HG02763 (cell line): ENCODE measurements around the gene MCOLN1.

Source experiments
- ATAC-seq: cut with Tn5 transposase; IDR thresholded peaks from one replicate; pipeline ENCODE4 v1.9.1; 2021; ENCODE audit warnings: mild to moderate bottlenecking, moderate library complexity; ENCODE audit not compliant: unreplicated experiment

Gene MCOLN1

DNA sequence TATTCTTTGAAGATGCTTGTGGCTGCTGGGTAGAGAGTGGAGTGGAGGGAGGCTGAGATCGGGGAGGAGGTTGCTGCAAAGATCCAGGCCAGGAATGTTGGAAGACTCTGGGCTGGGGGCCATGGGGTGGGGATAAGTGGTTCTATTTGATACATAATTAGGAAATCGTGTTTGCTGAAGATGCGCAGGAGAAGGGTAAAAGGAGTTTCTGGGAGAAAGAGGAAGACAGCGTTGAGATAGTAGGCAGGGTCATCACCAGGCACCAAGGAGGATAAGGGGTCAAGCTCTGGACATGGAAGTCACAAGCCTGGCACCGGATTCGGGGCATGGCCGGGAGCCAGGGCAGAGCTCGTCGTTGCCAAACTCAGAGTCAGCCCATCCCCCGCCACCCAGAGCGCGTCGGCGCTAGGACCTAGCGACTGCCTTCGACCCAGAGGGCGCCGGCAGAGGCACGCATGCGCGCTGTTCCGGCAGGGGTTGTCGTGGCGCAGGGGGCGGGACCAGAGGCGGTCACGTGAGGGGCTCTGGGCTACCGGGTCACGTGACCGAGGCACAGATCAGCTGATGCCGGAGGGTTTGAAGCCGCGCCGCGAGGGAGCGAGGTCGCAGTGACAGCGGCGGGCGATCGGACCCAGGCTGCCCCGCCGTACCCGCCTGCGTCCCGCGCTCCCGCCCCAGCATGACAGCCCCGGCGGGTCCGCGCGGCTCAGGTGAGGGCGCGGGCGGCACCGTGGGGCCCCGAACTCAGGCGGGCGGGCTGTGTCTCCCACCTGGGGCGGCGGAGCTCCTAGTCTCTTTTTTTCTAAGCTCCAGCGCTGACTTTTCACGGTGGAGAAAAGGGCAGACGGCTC lies at the start of gene MCOLN1:
Gene MCOLN1 (plus strand): TSS at position 553 of the 851 bp plus-strand sequence. CDS start 127 bp downstream, at position 680.
- ATAC-seq = peak; percentile 87

DNA sequence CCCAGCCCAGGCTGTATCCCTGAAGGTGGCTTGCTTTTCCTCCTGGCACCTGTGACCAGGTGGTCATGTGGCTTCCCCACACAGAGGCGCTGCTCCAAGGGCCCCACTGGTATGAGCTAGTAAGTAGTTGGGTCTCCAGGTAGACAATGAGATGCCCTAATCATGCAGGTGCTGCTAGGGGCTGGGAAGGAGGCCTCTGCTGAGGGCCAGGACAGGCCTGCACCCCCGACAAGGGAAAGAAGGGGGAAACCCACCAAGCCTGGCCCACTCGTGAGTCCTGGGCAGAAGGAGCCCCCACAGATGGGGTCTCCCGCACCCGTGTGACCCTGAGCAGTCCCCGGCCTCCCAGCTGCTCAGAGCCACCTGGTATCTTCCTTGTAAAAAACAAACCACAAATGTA lies 46.8 kb upstream of the MCOLN1 start:
- no peak for ATAC-seq

DNA sequence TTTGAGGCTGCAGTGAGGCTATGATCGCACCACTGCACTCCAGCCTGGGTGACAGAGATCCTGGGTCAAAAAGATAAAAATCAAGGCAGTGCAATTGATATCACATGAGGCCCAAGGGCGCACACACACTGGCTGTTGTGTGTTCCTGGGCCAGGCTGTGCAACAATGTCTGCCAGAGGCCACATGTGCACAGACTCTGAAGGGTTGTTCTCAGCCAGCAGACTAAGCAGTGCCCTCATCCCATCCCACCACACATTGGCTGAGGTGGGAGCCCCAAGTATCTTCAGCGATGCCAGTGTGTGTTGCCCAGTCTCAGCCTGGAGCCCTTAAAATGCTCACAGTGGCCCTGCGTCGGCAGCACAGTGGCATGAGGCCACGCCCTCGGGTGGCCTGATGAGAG lies 46.2 kb upstream of the MCOLN1 start:
- ATAC-seq = no peak

DNA sequence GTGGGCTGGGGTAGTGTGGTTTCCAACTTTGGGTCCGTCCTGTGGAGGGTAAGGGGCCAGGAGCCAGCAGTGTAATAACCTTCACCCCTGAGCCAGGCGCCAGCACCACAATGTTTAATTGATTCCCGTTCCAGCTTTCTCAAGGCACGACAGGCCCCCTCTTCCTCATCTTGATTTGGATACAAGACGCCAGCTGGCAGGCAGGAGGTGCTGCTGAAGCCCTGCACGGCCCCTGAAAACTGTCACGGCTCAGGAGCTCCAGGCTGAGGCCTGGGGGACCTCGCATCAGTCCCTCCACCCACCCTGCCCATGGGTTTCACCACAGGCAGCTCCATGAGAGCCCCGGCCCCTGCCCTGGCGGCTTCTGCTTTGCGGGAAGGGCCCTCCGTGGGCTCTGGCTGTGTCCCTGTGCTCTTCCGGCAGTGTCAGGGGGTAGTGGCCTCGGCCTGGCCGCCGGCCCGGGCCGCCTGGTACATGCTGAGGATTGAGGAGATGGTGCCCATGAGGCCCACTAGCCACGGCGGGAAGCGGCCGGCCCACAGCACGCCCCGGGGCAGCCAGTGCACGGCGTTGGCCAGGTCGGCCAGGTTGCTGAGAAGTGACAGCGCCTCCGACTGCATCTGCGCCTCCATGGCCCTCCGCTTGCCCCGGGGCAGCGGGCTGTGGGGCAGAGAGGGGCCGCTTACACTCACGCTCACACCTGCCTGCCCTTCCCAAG lies 45.5 kb upstream of the MCOLN1 start:
- ATAC-seq = no peak

DNA sequence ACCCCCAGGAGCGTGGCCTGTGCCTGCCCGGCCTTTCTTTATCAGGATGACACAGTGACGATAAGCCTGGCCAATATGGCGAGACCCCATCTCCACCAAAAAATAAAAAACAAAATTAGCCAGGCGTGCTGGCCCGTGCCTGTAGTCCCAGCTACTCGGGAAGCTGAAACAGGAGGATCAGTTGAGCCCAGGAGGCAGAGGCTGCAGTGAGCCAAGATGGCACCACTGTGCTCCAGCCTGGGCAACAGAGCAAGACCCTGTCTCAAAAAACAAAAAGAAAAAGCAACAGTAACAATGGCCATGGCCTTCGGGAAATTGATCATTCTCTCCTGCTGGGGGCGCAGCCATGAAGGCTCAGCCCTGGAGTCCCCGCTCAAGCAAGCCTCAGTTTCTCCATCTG lies 44.7 kb upstream of the MCOLN1 start:
- ATAC-seq = no peak

DNA sequence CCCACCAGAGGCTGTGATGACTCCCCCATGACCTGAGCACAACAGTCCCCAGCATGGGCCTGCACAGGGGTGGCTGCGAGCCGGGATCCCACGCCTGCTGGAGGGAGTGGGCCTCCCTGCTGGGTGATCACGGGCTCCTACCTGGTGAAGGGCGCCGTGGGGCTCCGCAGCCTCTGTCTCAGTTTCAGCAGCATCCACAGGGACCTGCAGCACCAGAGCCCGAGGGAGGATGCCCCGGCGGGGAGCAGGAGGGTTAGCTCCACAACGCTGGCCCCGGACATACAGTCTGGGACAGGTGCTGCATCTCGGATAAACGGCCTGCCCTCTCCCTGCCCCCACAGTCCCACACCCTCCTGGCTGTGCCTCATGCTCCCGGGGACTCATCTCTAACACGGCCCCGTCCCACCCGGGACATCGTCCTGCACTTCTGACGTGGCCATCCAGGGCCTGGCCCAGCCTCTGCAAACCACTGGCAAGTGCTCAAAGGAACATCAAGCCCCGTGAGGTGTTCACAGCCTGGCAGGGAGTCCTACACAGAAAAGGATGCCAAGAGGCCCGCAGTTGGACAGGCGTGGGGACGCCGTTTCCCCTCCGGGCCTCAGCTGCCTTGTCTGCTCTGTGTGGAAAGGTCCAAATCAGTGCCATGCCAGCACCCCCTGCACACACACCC lies 44.1 kb upstream of the MCOLN1 start:
- ATAC-seq = no peak

DNA sequence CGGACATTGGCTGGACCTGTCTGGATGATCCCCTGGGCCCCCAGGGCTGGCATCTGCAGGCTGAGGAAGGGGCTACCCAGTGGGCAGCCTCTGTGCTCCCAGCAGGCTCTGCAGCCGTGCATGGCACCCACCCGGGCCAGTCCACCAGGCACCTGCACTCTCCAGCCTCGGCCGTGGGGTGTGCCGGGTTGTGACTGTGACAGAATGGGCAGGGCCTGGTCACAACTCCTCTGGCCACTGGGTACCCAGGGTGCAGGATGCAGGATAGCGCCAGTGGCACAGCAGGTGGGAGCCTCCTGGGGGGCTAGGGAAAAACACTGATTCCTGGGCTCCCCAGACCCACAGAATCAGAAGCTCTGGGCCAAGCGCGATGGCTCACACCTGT lies 43.6 kb upstream of the MCOLN1 start:
- no peak for ATAC-seq

DNA sequence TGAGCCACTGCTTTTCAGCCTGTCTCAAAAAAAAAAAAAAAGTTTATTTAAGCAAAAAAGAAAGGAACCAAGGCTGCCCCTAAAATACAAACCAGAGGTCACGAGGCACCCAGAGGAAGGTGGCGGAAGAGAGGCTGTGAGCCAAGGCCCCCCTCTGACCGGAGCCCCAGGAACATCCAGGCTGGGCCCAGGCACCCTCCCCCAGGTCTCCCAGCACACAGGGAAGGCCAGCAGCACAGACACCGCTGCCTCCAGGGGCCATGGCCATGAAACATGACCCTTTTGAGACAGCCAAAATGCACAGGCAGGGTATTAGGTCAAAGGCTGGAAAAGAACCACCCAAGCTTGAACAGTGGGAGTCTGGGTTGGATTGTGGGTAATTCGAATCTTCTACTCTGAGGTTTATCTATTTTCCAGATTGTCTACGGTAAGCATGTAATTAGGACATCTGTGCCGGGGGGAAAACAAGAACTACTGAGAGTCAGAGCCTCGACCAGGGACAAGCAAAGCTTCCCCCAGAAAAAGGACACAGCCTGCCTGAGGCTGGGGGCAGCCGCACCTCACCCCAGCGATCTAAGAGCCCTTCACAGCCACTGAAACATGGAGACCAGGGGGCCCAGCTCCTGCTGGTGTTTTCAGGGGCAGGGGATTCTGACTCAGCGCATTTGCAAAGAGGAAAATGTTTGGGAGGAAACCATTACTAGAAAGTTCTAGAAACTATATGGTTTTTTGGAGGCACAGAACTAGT lies 42.0 kb upstream of the MCOLN1 start:
- ATAC-seq = no peak

DNA sequence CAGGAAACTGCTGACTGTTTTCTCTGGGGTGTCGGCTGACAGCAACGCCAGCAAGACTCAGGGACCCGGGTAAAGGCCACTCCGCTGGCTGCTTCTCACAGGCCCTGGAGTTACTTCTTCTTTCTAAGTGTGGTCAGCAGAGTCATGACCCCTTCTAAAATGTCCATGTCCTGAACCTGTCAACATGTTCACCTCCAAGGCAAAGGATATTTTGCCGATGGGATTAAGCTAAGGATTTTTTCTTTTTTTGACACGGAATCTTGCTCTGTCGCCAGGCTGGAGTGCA lies 41.5 kb upstream of the MCOLN1 start:
- no peak for ATAC-seq

DNA sequence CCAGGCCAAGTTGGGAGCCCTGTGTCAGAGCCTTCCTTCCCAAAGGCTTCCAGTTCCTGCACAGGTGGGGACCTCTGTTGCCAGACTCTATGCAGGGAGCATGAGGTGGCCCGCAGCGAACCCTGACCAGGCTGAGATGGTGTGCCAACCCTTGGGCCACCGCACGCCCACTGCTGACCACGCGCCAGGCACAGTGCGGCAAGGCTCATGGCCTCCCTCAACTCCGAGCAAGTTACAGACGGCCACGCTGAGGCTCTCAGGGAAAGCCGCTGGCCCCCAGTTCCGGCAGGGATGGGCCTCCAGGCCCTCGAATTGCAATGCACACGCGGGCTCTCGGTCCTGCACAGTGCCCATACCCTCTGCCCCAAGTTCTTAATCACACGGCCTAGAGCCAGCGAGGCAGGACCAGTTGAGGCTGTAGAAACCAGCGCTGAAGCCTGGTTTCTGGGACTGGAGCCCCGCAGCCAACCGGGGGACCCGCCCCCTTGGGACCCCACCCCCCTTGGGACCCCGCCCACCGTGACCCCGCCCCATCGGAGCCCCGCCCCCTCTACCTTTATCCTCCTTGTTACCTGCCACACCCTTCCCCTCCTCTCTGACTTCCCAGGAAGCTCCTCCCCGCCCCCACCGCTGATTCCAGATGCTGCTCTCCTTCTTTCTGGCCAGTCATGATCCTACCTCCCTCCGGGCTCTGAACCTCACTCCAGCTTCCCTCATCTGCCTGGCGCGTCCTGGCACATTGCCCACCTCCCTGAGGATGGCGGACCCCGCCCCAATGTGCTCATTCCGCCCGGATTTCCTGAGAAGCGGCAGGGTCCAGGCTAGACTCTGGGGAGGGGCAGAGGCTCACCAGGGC lies 39.6 kb upstream of the MCOLN1 start:
- ATAC-seq = no peak

DNA sequence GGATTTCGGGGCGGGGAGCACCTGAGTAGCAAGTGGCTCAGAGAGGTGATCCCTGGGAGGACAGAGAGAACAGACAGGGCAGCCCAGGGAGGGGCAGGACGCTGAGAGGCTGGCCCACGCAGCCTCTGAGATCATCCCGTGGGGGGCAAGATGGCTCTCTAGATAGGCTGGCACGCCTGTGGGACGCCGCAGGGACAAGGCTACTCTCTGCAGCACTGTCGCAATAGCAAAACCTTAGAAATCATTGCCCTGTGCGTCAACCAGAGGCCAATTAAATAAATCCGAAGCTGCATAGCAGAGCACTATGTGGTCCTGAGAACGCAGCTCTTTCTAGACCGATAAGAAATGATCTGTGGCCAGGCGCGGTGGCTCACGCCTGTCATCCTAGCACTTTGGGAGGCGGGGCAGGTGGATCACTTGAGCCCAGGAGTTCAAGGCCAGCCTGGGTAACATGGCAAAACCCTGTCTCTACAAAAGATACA lies 38.7 kb upstream of the MCOLN1 start:
- ATAC-seq = no peak

DNA sequence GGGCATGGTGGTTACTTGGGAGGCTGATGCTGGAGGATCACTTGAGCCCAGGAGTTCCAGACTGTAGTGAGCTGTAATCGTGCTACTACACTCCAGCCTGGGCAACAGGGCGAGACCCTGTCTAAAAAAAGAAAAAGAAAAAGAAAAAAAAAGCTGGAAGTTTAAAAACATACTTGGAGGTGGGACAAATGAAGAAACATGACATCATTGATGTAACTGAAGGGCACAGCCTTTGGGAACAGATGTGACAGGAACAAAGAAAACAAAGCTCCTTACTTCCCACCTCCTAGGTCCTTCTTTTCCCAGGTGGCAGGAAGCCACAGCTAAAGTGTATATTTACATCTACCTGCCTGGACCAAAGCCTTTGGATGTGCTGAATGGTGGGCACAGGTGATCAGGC lies 35.5 kb upstream of the MCOLN1 start:
- ATAC-seq = no peak

DNA sequence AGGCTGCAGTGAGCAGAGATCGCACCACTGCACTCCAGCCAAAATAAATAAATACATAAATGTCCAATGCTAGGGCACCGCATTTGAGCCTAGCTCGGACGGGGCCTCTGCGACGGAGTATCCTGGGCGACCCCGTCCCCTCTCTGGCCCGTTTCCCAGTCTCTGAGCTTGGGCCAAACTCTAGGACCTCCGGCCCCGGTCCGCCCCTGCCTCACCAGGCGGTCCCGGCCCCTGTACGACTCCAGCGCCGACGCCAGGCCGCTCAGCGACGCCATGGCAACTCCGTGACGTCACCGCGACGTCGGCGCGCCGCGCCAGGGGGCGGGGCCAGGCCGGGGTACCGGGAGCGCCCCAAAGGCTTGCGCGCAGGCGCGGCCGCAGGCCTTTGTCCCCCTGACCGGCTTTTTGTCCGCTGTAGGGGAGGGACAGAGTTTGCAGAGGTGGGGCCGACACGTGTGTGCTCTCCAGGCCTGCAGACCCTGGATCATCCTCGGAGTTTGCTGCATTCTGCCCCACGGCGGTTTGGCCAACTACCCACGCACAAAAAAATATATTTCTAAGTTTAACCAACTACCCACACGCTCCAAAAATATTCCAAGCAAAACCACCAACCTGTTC lies 33.6 kb upstream of the MCOLN1 start, which contains the start of gene PEX11G:
Gene PEX11G (minus strand): TSS at position 300 of the 618 bp plus-strand sequence. CDS start 25 bp downstream, at position 275.
- ATAC-seq = peak; percentile 70

DNA sequence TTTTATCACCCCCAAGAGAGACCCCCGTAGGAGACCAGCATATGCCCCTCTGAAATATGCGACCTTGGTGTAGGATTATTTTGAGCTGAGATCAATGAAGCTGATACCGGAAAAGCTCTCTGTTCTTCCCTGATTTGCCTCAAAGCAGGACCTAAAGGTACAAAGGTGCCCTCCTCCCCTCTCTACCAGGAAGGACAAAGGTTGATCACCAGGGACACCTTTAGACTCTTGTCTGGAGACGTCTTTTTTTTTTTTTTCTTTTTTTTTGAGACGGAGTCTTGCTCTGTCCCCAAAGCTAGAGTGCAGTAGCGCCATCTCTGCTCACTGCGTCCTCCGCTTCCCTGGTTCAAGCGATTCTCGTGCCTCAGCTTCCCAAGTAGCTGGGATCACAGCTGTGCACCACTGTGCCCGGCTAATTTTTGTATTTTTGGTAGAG lies 32.8 kb upstream of the MCOLN1 start:
- ATAC-seq = no peak

DNA sequence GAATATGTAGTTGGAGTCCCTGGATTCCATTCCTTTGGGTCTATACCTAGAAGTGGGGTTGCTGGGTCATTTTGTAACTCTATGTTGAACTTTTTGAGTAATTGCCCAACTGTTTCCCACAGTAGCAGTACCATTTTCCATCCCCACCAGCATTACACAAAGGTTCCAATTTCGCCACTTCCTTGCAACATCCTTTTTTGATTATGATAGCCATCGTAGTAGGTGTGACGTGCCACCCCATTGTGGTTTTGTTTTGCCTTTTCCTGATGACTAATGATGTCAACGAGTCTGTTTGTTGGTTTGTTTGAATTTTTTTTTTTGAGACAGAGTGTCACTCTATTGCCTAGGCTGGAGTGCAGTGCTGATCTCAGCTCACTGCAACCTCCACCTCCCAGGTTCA lies 30.3 kb upstream of the MCOLN1 start:
- ATAC-seq = no peak

DNA sequence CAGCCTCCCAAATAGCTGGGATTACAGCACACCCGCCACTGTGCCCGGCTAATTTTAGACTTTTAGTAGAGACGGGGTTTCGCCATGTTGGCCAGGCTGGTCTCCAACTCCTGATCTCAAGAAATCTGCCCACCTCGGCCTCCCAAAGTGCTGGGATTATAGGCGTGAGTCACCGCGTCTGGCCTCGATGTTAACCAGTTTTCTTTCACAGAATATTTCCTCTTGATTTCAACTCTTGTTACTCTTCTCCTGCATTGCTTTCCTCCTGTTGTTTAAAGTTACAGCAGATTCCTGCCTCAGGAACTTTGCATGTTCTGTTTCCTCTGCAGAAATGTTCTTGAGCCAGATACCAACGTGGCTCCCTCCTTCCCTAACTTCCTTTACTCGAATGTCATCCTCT lies 29.9 kb upstream of the MCOLN1 start:
- ATAC-seq = no peak

DNA sequence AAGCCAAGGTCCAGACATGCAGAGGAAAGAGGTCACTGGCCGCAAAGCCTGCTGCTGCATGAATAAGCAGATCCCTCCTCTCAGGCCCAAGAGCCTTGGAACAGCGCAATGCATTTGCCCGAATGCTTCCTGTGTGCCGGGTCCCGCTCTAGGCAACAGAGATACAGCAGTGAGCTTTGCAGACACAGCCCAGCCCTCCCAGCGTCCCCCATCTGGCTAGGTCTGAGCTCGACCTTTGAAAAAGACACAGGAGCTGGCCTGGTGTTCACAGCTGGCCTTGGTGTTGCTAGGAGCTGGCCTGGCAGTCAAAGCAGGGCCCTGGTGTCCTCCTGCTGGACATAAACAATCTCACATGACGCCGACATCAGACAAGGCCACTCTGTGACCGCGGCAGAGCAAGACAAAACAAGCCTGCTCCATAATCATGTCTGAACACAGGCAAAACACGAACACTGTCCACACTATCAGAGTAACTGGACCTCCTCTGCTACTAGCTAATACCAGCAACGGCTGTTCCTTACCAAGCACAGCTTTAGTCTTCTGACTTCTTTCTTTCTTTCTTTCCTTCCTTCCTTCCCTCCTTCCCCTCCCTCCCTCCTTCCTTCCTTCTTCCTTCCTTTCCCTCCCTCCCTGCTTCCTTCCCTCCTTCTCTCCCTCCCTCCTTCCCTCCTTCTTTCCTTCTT lies 27.9 kb upstream of the MCOLN1 start:
- no peak for ATAC-seq

DNA sequence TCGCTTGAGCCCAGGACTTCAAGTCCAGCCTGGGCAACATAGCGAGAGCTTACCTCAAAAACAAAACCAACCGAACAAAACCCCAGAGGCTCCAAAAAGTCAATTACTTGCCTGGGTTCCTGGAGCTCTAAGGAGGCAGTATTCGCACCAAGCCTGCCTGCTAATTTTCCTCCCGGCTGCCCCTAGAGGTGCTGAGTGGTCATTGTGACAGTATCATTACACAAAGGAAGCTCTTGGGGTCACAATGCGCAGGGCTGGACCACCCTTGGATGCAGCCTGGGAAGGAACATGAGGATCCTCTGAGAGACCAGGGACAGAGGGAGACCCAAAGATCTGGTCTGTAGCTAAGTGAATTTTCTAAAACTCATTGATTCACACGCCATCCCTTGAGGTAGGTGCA lies 25.1 kb upstream of the MCOLN1 start:
- no peak for ATAC-seq

DNA sequence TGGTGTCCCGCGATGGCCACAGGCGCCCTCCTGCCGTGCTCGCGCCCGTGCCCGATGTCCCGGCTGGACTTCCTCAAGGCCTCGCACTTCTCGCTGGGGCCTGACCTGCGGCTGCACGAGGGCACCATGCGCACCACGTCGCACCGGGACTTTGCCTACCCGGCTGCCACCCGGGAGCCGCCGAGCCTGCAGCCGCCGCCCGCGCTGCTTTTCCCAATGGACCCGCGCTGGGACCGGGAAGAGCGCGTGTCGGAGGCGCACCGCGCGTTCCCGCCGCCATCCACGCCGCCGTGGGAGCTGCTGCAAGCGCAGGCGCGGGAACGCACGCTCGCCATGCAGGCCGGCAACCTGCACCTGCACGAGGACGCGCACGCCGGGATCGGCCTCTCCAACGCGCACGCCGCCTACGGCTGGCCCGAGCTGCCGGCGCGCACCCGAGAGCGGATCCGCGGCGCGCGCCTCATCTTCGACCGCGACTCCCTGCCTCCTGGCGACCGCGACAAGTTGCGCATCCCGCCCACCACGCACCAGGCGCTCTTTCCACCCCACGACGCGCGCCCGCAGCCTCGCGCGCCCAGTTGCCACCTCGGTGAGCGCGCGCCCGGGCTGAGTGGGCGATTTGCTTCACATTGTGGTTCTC lies 21.5 kb upstream of the MCOLN1 start:
- ATAC-seq = no peak
